H1 (cell line): ENCODE results near the gene GALNT18. TPM values are rescaled to one million over a fixed set of nuclear protein-coding genes. Genes with fewer than 3 reads are reported as not detected.

ENCODE experiments used
- SIN3A ChIP-seq, 2 experiments: IDR thresholded peaks in 1 of 2; conservative IDR thresholded peaks in 1 of 2; 2 replicates each; pipeline ENCODE4 v1.6.1; 2011 to 2012; ENCODE audit warnings: low read length in 2 of 2, improper control_type of control experiment in 1 of 2, low read depth in 1 of 2, mild to moderate bottlenecking in 1 of 2
- USF2 ChIP-seq: IDR thresholded peaks from 2 replicates; pipeline ENCODE4 v1.6.1; 2011; ENCODE audit warnings: low read length, improper control_type of control experiment
- polyA plus RNA-seq, 7 experiments: library from polyadenylated mRNA; depleted of rRNA in 3 of 7; stranded (reverse) in 5 of 7; unstranded in 2 of 7; fragments of >200 nt in 5 of 7; fragments of 200-250 nt in 2 of 7; gene quantifications; 1 replicate in 5 of 7; 2 replicates in 1 of 7; 4 replicates in 1 of 7; pipeline versions ENCODE4 v1.2.1 to v1.2.3, GENCODE V29; 2011 to 2013; ENCODE audit warnings: missing spikeins in 2 of 7, mixed read lengths in 2 of 7
- total RNA-seq: library from RNA; stranded (reverse); fragmentation: NEBNext Ultra II Directional; extraction: Animal tissue kit (Norgen Biotek cat#: 25700); gene quantifications from 2 replicates; pipeline ENCODE4 v1.2.1, GENCODE V29; 2021

Gene GALNT18
- total and polyA plus RNA-seq, 2 of the 8 experiments (the other 6 are each of a cell fraction or from before 2014, with no cell fraction given), result 6.0 to 9.4 TPM

- TF ChIP-seq SIN3A (conservative IDR thresholded peaks at IDR 0.05 in 1 of 2, IDR thresholded peaks at IDR 0.05 in 1 of 2; ENCODE audit: low read depth in 1 of 2, low read length in 2 of 2) (no peak), USF2 (no peak)
These were observed 2.4 kb upstream of the GALNT18 start (continued) for GRCh38 chr11:11624204-11624603.
